ENCODE measurements around the gene CFL1.

Gene CFL1

DNA sequence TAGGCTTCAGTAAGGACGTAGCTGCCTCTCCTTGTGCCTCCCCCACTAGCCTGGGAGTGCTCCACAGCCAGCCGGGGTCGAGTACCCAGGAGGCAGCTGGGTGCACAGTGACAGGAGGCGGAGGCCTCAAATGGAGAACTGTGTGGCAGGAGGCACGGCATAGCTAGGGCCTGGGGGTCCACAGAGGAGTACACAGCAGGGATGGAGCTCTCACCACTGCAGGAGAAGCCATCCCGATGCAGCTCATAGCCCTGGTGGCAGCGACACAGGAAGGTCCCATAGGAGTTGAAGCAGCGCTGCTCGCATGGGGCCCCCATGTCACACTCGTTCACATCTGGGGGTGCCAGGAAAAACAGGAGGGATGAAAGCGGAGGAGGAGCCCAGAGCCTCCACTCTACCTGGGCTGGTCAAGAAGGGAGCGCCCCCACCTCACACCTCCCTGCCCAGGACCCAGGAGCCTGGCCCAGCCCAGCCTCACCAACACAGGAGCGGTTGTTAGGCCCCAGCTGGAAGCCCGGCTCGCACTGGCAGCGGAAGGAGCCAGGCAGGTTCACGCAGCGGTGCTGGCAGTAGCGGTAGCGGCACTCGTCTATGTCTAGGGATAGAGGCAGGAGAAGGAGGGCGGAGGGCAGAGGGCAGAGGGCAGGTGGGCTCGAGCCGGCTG lies 11.8 kb upstream of the CFL1 start:
- DNase-seq = no peak

DNA sequence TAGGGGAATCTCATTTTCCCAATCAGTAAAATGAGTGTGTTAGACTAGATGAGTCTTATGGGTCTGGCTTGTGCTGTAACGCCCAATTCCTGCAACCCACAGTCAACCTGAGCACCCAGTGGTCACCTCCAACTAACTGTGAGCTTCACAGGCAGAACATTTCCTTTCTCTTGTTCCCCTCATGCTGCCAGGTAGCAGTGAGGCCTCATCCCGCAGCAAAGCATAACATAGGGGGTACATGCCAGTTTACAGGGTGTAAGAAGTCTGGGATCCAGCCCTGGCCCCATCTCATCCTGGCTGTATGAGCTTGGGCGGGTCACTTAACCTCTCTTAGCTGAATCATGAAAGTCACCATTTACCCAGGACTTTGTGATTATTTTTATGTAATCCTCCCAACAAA lies 10.9 kb upstream of the CFL1 start:
- no peak for DNase-seq

DNA sequence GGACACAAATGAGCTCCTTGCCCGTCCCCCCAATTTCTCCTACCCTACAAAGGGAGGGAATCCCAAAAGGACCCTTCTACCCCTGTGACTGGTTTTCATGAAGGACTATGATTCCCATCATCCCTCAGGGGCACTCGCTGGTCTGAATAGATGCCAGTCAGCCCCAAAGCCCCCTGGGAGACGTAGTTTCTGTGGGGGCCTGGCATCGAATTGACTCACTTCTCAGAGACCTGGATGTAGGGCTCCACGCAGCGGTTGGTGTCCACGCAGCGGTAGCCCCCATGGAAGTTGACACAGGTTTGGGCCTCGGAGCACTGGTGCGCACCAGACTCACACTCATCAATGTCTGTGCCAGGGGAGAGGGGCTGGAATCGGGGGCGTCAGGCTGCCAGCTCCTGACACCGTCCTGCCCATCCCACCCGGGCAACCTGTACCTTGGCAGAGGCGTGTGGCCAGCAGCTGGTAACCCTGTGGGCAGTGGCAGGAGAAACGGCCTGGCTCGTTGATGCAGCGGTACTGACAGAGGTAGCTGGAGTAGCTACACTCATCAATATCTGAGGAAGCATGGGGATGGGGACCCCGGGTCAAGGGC lies 10.2 kb upstream of the CFL1 start:
- no peak for DNase-seq

DNA sequence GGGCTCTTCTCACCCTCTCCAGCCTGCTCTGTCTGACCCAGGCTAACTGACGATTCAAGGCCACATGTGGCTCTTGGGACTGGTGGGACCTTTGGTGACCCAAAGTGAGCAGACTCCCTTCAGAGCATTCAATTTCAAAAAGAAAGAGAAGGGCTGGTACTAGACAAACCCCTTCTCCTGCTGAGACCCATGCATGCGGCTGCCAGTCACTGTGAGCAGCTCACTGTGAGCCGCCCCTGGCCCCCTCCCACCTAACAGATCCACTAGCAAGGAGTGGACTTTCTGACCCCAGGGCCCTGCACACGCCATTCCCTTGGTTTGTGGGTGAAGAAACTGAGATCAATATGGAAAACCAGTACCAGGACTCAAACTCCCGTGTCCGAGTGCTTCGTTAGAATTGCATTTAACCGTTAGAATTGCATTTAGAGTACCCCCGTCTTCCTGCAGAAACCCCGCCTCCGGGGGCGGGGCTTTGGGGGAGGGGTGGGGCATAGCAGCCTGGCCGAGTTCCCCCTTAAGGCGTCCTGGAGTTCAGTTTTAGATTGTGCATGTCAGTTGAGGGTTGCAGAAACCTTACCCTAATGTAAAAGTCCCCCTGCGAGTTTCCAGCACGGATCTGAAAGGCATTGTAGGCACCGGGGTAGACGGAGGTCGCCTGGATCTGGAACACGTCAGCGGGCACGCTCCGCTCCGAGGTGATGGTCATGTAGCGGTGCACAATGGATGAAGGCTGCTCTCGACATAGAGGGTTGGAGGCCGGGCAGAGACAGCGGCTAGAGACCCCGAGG lies 9.5 kb upstream of the CFL1 start:
- no peak for DNase-seq

DNA sequence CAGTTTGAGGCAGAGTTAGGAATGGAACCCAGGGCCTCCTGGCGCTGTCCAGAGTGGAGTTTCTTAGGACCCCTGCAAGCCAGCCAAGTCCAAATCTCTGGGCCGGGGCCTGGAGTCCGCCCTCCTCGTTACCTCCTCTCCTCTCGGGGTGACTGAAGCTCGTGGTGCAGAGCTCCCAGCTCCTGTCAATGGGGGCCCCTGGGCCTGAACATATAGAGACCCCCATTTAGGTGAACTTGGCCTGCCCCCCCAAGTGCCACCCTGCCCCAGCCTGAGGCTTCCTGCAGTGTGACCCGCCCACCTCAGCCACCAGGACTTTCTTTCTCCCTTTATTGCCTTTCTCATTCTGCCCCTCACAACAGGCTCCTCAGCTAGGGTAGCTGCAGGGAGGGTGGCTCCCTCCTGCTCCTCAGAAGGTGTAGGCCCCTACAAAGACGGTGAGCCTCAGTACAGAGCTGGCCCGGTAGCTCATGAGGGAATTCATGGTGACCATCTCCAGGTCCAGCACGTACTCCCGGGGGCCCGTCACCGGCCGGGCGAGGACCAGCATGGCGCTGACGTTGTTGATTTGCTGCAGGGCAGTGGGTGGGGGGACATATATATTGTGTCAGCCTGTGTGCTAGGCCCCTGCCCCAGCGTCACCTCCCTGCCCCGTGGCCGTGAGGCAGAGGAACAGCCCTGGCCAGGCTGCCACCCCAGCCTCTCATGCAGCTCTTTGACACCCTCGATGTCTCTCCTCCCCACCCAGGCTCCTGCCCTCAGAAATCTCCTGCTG lies 8.7 kb upstream of the CFL1 start:
- no peak for DNase-seq

DNA sequence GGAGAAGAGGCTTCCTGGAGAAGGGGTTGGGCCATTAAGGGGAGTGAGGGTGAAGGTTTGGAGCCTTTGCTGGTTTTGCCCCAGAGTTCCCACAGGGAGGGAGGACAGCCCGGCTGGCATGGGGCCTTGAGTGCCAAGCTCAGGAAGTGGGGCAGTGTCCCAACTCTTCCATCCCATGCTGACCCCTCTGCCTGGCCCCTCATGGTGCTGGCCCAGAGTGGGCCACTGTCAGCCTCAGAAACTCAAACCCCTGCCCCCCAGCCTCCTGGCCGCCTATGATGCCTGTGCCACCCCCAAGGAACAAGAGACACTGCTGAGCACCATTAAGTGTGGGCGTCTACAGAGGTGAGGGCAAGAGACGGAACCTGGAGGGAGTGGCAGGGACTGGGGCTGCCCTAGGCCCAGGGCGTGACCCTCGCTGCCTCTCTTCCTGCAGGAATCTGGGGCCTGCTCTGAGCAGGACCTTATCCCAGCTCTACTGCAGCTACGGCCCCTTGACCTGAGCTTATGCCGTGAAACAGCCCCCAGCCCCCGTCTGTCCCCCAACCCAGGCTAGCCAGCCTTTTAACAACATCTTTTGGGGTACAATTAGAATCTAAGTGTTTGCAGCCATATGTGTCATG lies 7.7 kb upstream of the CFL1 start:
- DNase-seq = no peak

DNA sequence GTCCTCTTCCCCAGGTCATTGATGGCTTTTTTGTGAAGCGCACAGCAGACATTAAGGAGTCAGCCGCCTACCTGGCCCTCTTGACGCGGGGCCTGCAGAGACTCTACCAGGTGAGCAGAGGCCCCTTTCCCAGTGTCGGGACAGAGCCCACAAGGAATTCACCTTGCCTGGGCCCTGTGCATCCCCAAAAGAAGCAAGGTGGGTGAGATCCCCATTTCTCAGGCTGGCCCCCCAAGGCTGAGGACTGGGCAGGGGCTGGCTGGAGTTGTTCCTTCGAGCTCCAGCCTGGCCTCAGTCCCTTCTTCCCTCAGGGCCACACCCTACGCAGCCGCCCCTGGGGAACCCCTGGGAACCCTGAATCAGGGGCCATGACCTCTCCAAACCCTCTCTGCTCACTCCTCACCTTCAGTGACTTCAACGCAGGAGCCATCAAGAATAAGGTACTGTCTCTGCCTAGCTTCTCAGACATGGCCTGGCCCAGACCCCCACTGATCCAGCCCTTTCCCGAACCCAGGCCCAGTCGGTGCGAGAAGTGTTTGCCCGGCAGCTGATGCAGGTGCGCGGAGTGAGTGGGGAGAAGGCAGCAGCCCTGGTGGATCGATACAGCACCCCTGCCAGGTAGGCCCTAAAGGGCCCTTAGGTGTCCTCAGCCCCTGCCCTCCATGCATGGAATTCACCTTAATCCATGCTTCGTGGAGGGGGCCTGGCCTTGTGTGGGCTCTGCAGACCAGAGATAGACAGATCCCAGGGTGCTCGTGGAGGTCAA lies 6.9 kb upstream of the CFL1 start:
- no peak for DNase-seq

DNA sequence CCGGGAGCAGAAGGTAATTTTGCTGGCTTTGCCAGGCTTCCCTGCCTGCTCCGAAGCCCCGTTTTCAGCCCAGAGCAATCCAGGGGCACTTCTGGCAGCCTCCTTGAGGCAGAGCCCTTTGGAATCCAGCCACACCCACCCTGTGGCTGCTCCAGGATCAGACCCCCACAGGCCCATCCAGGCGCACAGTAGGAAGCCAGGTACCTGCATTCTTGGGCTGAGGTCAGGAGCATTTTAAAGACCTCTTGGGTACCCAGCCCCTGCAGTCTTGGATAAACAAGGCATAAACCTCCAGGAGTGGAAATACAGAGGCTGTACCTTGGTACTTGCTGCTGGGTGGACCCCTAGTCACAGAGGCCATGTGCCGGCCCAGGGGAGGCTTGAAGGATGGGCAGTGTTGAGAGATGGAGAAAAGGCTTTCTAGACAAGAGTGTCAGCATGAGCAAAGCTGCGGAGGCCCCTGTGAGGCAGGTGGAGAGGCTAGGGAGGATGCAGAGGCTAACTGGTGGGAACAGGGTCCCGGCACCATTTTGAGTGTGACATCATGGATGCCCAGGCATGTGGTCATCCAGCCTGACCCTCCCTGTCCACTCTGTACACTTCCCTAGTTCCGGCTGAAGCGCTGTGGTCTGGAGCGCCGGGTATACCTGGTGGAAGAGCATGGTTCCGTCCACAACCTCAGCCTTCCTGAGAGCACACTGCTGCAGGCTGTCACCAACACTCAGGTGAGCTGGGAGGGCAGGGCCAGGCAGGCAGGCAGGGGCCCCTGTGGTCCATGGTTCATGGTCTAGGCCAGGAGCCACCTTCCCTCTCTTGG lies 6.1 kb upstream of the CFL1 start:
- DNase-seq = no peak

DNA sequence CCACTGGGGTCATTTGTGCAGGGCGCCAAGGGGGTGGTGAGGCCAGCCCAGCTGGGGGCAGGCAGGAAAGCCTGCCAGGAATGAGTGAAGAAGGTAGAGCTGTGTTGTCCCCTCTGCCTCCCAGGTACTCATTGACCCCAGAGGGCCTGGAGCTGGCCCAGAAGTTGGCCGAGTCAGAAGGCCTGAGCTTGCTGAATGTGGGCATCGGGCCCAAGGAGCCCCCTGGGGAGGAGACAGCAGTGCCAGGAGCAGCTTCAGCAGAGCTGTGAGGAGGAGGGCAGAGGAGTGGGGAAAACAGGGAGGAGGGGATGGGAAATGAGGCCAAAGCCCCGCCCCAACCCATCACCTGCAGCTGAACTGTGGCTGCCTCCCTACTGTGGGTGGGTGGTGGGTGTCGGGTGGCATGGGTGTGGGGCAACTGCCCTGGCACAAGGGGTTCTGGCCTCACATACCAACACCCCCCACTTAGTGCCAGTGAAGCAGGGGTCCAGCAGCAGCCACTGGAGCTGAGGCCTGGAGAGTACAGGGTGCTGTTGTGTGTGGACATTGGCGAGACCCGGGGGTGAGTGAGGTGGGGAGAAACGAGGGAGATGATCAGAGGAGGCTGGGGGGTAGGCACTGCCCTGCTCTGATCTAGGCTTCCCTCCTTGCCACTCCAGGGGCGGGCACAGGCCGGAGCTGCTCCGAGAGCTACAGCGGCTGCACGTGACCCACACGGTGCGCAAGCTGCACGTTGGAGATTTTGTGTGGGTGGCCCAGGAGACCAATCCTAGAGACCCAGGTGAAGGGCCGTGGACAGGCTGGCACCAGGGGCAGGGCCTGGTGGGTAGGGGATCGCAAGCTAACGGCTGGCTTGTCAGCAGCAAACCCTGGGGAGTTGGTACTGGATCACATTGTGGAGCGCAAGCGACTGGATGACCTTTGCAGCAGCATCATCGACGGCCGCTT lies 5.2 kb upstream of the CFL1 start:
- no peak for DNase-seq

DNA sequence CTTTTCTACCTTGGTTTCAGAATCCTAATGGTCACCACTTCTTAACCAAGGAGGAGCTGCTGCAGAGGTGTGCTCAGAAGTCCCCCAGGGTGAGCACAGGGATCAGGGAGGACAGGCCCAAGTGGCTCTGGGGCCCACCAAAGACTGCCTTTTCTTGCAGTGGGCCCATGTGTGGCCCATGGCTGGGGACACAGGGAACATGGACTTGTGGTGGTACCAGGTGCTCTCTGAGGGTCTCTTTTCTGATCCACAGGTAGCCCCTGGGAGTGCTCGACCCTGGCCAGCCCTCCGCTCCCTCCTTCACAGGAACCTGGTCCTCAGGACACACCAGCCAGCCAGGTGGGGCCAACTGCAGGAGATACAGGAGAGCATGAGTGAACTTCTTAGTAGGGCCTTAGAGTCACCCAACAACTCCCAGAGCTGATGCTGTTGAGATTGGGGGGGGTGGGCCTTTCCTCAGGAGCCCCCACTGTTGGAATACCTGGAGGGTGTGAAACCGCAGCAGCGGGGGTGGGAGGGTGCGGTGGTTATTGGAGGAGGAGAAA lies 4.3 kb upstream of the CFL1 start:
- no peak for DNase-seq

DNA sequence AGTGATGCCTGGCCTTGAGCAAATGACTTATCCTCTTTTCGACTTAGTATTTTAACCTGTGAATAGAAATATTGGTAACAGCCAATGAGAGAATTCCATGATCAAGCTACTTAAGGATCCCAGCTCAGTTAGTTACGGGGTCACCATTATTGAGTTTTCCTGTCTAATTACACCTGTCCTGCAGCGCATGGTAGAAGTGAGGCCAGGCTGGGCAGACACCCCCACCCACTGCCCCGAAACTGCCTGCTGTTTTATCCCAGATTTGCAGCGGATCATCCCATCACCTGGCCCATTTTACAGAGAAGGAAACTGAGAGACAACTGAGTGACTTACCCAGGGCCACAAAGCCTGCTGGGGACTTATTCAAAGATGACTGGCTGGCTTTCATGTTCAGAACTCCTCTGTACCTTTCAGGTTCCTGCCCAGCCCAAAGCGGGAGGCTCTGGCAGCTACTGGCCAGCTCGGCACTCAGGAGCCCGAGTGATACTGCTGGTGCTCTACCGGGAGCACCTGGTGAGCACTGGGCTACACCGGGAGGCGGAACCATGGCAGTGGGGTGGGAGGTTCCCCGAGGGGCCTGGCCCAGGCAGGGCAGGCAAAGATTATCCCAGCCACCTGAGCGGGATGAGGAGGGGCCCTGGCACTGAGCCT lies 3.7 kb upstream of the CFL1 start:
- no peak for DNase-seq

DNA sequence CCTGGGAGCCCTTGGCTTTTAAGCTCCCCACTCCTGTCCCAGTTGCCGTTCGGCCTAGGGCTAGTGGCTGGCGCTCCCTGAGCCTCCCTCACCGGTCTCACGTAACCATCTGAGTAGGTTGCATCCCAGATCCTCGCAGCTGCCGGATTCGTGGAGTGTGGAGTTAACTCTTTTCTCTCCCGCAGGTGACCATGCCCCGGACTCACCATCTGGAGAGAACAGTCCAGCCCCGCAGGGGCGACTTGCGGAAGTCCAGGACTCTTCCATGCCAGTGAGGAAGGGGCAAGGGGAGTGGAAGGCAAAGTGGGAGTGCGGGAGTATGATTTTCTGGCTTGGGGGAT lies 3.2 kb upstream of the CFL1 start:
- DNase-seq = no peak

DNA sequence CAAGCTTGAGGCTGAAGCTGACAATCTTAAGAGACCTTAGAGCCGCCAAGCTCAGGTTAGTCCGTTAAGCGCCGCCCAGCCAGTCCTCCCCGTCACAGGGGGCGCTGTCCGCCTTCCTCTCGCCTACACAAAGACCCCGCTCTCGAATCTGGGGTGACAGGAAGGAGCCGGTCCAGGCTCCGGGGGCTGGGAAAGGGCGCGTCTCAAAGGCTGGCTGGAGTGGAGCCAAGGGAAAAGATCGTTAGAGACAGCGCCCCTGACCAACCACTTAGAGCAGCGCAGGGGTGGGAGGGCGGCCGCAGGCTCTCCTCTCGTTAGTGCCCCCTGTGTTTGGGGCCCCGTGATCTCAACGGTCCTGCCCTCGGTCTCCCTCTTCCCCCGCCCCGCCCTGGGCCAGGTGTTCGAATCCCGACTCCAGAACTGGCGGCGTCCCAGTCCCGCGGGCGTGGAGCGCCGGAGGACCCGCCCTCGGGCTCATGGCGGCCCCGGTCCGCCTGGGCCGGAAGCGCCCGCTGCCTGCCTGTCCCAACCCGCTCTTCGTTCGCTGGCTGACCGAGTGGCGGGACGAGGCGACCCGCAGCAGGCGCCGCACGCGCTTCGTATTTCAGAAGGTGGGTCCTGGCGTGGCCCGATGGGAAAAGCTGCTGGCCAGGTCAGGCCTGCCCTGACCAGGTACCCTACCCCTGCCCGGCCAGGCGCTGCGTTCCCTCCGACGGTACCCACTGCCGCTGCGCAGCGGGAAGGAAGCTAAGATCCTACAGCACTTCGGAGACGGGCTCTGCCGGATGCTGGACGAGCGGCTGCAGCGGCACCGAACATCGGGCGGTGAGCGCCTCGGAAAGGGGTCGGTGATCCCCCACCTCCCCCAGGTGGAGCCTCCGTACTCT lies 2.5 kb upstream of the CFL1 start, which contains the start of gene MUS81:
Gene MUS81 (plus strand): TSS at position 156 of the 887 bp plus-strand sequence. CDS start 321 bp downstream, at position 477.
- DNase-seq = peak; percentile 92 to 96 (median 95)

DNA sequence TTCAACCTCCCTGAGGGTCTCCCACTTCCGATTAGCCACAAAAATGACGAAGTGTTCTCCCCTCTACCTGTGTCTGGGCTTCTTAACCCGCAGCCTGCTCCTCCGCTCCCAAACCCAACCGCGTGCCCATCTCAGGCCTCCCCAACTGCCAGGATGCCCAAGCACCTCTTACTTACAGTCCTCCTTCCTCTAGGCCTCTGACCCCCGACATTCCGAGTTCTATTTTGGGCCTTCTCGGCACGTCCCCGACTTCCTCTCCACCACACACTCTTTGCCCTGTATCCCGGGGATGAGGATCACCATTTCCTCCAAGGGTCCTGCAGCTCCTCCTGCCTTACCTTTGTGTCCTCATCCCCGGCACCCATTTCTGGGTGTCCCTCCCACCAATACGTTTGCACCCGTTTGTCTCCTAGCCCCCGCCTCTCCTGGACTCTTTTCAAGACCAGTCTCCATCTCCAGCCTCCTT lies 1.9 kb upstream of the CFL1 start:
- peak in 1 of 4 experiments; percentile 51 for DNase-seq

DNA sequence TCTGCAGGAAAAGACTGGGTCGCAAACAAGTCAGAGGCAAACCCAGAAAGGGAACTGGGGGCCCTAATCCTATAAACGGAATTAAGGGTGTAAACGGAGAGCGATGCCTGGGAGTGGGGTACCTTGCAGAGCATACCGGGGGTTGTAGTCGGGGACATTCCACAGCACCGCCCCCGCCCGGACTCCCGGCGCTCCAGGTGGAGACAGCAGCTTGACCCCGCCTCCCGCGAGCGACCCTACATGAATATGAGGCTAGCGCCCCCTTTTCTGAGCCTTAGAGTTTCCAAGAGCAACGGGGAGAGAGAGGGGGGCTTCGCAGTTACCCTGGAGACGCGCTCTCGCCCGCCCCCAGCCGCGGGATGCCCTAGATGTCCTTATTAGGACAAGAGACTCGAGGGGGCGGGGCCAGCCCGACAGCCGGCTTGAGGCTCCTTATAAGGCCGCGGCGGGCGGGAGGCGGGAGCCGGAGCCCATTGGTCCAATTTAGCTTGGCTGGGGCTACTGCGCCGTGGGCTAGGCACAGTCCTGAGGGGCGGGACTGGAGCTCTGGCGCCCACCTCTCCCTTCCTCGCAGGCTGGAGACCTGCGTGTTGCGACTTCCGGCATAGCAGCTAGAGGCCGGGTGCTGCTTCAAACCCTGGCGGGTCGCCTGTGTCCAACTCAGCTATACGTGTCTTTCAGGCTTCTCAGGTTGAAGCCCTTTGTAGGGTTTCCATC lies 1.3 kb upstream of the CFL1 start:
- peak; percentile 82 to 93 (median 90) for DNase-seq

DNA sequence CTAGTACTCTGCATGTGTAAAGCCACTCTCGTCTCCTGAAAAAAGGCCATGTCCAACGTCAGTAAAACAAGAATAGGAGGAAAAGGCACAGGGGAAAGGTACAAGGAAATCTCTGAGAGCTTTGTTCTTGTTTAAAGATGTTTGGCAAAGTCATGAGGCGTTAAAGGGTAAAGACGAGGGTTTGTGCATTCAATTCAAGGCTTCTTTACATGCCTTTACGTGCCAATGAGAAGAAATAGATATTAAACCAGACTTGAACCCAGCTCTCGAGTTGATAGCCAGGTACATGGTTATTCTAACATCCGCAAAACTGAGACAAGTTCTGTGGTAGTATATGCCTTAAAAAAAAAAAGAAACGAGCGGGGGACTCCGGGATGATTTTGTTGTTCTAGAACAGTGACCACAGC lies 704 bp upstream of the CFL1 start:
- DNase-seq = no peak

DNA sequence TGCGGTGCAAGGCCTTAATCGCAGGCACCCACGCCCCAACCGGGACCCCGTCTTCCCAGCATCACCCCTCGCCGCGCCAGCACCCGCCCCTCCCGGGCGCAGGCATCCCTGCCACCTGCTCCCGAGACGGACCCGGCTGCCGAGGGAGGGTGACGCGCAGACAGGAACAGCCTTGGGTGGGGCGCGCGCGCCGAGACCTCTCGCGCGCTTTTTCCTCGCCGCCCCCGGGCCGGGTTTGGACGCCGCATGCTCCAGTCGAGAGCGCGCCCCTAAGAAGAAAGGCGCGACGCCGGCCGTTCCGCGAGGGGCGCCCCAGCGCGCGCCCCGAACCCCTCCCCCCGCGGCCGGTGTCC lies 504 bp downstream of the CFL1 start:
- peak; percentile 58 to 67 (median 66) for DNase-seq

Data from activated naive CD4-positive, alpha-beta T cell (primary cell).